Motor neuron (in vitro differentiated cells): ENCODE results near the gene ARHGAP40. TPM values are rescaled to one million over a fixed set of nuclear protein-coding genes. Genes with fewer than 3 reads are reported as not detected.

Source experiments
- ATAC-seq, 8 experiments: fragments of 200-7000 bp; cut with Tn5 transposase; replicated peaks in 6 of 8; 2 replicates each; pipeline ENCODE4 v1.8.0; 2021; ENCODE audit warnings: mild to moderate bottlenecking in 8 of 8, moderate library complexity in 8 of 8
- H3K27ac ChIP-seq, 2 donors: fragments of 250-450 bp; sonication (Bioruptor Pico); 2 replicates each; pipeline ENCODE4 v1.9.0; 2021; ENCODE audit warnings: antibody characterized with exemption in 2 of 2, mild to moderate bottlenecking in 2 of 2, moderate library complexity in 1 of 2
- H3K4me1 ChIP-seq, 2 donors: fragments of 250-450 bp; sonication (Bioruptor Pico); replicated peaks in 1 of 2; 2 replicates each; pipeline ENCODE4 v1.6.1; 2021; ENCODE audit warnings: antibody characterized with exemption in 2 of 2, mild to moderate bottlenecking in 2 of 2, moderate library complexity in 1 of 2
- H3K4me3 ChIP-seq, 5 donors: fragments of 250-450 bp; sonication (Bioruptor Pico); 2 replicates each; pipeline ENCODE4 v1.9.0; 2021; ENCODE audit warnings: antibody characterized with exemption in 5 of 5, mild to moderate bottlenecking in 5 of 5, moderate library complexity in 4 of 5
- WGBS, 10 experiments: fragments of 450-650 bp; shearing (Covaris generic); methylation state at CpG; one replicate each; pipeline ENCODE4 v1.0.0; 2022; 5-methylcytosine and 5-hydroxymethylcytosine counted together
- in situ Hi-C, 9 experiments: fragments of 400-800 bp; cut with MboI; loops; one replicate each; pipeline ENCODE4 v1.15.0; 2021; ENCODE audit warnings: low sequenced_read_pairs in 9 of 9, low pct_unique_long_range_greater_than_20kb in 2 of 9; ENCODE audit not compliant: unreplicated experiment in 9 of 9
- total RNA-seq, 8 experiments: library from RNA; unstranded; fragments of 300-600 nt; gene quantifications; 2 replicates each; pipeline versions ENCODE4 v1.2.3 to v1.2.4, GENCODE V29; 2022

ARHGAP40 gene
- total RNA-seq, 8 experiments from 2014 or later: 0.21 to 0.95 TPM; not detected in 6

DNA sequence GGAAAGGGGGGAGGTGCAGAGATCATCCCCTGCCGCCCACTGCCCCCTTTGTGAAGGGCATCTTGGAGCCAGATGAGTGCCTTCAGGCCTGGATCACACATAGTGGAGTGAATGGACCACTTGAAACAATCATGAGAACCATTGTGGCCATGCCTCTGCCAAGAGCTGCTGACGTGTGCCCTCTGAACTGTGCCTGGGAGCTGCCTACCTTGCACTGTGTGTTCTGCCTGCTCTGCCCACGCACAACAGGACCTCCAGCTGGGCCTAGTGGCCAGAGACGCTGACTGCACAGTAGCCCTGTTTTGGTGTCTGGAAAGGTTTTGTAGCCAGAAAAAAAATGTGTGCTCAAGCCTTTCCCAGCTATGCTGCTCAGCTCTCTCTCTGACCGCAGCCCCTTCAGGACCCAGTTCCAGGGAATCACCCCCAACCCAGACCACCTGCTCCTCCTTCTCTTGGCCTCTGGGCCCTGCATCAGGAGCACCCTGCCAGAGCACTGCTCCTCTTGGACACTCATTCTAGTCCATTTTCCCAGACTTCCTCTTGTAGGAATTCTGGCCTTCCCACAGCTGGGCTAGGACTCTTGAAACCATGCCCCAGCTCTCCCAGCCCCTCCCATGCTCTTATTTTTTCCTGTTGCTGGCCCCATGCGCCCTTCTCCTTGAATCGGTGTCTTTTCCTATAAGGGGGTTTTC is 22.2 kb upstream of the ARHGAP40 start:
- peak in 3 of 8 experiments; percentile 14 to 24 (median 22) for ATAC-seq
- H3K4me1 ChIP-seq: no peaks in the 10 kb centered on the region
- 20 to 72% (median 60%) methylated on average over 1 to 6 of the region's 7 CpGs; no CpG with 5 or more reads in 4 of the 10 experiments for WGBS, 10 experiments
- no peak overlapping the region for H3K27ac ChIP-seq
- in situ Hi-C loops: no loop called here
- H3K4me3 ChIP-seq: no peak overlapping the region

DNA sequence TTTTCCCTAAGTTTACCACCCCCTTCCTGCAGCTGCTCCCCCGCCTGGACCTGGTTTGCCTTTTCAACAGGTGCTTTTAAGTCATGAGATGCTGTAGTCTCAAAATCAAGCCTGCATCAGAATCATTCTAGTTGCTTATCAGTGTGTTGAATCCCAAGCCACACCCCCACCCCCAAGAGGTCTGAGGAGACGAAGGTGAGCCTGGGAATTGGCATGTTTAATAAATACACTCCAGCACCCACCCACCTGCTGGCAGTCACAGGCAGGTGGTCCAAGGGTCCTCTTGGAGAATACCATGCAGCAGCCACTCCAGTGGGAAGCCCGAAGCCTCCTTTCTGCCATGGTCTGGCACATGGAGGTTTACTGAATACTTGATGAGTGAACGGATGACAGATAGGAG is 21.7 kb upstream of the ARHGAP40 start:
- no peak overlapping the region for H3K4me3 ChIP-seq
- in situ Hi-C loops: no loop called here
- WGBS, 10 experiments: 0 to 100% (median 88%) methylated on average over 1 of the region's 4 CpGs; no CpG with 5 or more reads in 5 of the 10 experiments

DNA sequence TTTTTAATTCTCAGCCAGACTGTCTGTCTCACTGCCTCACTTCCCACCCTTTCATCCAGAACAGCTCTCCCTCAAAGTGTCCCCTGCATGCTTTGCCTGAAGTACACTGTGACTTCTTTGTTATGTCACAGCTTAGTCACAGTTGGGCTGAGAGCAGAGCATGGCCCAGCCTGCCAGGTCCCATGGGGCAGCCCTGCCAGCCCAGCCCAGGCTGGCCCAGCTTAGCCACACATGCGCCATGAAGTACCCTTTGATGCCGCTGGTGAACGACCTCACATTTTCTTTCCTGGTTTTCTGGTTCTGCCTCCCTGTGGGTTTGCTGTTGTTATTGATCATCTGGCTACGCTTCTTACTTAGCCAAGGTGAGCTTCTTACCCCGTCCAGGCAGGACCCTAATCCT is 20.6 kb upstream of the ARHGAP40 start, which contains the start of gene ADIG:
TSS of gene ADIG (plus strand) at position 185 of the 400 bp plus-strand sequence. CDS start at position 239, 54 bp downstream.
- Histone ChIP-seq H3K27ac (no peak within 1 kb of the TSS), H3K4me3 (no peak within 1 kb of the TSS), H3K4me1 (no peaks in the 10 kb centered on the region)
- in situ Hi-C loops: no loop called here
- ATAC-seq: peak in 7 of 8 experiments; percentile 6 to 69 (median 27)
- 50 to 100% (median 79%) methylated on average over 1 to 4 of the region's 5 CpGs; no CpG with 5 or more reads in 7 of the 10 experiments for WGBS, 10 experiments

More for the DNA sequence above, 21.7 kb upstream of the ARHGAP40 start:
- no peak for ATAC-seq
- Histone ChIP-seq H3K4me1 (no peaks in the 10 kb centered on the region), H3K27ac (no peak overlapping the region)

DNA sequence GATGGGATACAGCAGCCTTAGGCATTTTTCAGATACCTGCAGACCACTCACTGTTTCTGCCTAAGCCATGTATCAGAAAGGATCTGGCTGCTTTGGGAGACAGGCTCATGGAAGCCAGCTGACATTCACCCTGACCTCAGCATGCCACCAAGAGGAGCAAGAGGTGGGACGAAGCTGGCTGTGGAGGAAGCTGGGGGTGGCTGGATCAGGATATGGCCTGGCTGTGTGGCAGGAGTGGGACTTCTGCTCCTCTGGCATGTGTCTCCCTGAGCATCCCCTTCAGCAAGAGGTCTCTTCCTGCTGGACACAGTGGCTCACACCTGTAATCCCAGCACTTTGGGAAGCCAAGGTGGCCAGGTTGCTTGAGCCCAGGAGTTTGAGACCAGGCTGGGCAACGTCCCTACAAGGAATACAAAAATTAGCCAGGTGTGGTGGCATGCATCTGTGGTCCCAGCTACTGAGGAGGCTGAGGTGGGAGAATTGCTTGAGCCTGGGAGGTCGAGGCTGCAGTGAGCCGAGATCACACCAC is 19.7 kb upstream of the ARHGAP40 start:
- Histone ChIP-seq H3K4me1 (no peaks in the 10 kb centered on the region), H3K27ac (no peak overlapping the region), H3K4me3 (no peak overlapping the region)
- ATAC-seq: peak in 1 of 8 experiments; percentile 16
- in situ Hi-C loops: no loop called here
- WGBS, 10 experiments: 17 to 100% (median 82%) methylated on average over 1 to 3 of the region's 4 CpGs; no CpG with 5 or more reads in 4 of the 10 experiments

DNA sequence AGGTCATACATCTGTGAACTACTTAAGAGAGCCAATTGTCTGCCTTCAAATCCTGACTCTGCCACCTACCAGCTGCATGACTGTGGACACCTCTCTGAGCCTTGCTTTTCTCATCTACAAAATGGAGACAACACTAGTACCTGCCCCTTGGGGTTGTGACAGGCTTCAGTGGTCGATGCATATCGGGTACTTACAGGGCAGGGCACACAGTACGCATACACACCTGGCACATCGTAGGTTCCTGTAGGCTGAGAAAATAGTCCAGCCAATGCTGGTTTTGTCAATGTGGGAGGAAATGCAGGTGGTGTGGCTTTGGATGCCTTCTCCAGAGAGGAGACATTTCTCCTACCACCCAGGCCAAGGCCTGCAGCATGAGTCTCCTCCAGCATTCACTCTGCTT is 18.3 kb upstream of the ARHGAP40 start:
- in situ Hi-C loops: no loop called here
- no peak overlapping the region for H3K27ac ChIP-seq
- no peak overlapping the region for H3K4me3 ChIP-seq
- H3K4me1 ChIP-seq: no peaks in the 10 kb centered on the region
- ATAC-seq: no peak
- 0 to 93% (median 85%) methylated on average over 1 to 4 of the region's 4 CpGs; no CpG with 5 or more reads in 6 of the 10 experiments for WGBS, 10 experiments

DNA sequence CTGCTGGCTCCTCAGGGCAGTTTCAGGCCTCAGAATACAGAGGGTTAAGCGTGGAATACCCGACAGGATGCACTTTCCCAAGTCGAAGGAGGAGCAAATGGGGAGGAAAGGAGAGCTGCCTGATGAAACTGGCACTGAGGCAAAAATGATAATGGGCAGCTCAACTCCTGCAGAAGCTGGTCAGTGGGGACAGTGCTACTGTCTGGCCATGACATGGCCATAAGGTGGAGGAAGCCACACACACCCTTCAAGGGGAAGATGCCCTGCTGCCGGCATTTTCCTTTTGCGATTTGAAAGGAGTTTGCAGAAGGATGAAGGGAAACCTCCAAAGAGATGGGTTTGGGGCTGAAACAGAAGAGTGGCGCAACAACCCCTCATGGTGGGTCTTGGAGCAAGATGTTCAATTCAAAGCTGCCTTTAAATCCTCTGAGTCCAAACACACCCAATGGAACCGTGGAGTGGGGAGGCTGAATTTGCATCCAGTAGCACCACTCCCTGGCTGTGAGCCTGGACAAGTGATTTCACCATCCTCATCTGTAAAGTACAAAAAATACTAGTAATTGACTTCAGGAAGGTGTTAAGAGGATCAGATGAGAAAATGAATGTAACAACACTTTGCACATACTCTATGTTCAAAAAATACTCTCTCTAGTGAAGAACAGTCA is 17.4 kb upstream of the ARHGAP40 start:
- no peak overlapping the region for H3K27ac ChIP-seq
- in situ Hi-C loops: no loop called here
- 22 to 100% (median 50%) methylated on average over 1 to 6 of the region's 7 CpGs; no CpG with 5 or more reads in 1 of the 10 experiments for WGBS, 10 experiments
- no peak overlapping the region for H3K4me3 ChIP-seq
- peak in 3 of 8 experiments; percentile 13 to 93 (median 88) for ATAC-seq
- no peaks in the 10 kb centered on the region for H3K4me1 ChIP-seq

DNA sequence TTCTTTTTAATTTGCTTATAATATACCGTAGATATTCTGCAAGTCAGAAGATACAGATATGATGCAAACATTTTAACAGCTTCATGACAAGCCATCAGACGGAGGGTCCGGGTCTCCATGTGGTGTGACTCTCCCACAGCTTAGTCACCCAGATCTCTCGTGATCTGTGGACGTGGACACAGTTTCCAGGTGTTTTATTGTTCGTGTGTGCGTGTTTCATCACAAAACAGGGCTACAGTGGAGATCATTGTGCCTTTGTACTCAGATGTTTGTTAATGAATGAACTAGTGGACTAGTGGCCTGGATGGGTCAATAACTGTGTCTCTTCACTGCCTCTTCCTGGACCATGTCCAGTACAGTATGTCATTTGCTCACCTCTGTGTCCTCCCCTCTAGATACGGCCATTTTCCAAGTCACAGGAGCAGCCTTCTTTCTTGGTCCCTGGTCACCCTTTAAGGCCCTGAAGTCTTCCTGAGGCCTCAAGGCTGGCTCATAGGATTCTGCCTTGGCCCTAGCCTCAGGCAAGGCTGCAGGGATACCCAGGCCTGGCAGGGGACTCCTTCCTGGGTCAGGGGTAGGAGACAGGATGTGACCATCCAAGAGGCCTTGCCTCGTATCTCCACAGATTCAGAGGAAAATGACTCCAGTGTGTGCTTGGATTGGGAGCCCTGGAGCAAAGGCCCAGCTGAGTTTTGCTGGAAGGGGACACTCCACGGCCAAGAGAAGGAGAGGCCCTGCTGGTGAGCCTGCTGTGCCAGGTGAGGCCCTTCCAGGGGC is 16.0 kb upstream of the ARHGAP40 start:
- 40 to 93% (median 79%) methylated on average over 4 to 8 of the region's 10 CpGs; no CpG with 5 or more reads in 2 of the 10 experiments for WGBS, 10 experiments
- no peak for ATAC-seq
- H3K4me1 ChIP-seq: no peaks in the 10 kb centered on the region
- no peak overlapping the region for H3K27ac ChIP-seq
- in situ Hi-C loops: no loop called here
- H3K4me3 ChIP-seq: no peak overlapping the region

DNA sequence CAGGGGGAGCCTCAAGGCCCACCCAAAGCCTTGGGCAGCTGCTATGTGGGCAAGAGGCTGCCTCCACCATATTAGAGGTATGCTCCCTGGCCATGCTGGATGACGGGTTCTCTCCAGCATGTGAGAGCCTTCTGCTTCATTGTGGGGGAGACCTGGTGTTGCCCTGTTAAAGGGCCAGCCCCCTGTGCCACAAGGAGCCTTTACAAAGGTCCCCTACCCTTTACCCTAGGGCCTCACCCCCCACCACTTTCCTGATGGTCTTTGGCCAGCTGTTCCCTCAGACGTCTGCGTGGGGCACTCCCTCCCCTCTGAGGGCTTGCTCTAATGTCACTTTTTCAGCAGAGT is 15.5 kb upstream of the ARHGAP40 start:
- WGBS, 10 experiments: 20 to 70% (median 60%) methylated on average over 1 to 3 of the region's 3 CpGs; no CpG with 5 or more reads in 5 of the 10 experiments
- no peak for ATAC-seq
- H3K27ac ChIP-seq: no peak overlapping the region
- in situ Hi-C loops: no loop called here
- no peaks in the 10 kb centered on the region for H3K4me1 ChIP-seq
- H3K4me3 ChIP-seq: no peak overlapping the region

DNA sequence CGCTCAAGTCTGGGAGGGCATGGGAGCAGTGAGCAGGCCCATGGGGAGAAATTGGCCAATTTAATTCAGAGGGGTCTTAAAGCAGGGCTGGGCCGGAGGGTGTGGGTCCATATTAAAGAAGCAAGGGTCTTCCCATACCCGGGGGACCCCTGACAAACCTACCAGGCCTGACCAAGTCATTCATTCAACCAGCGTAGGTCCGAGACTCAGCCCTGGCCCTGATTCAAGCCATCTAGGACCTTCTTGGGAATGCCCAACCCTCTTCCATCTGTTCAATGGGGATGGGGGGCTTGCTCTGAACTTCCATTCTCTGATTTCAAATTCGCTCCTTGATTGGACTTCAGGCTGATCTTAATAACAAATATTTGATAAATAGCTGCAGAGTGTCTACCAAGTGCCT is 13.3 kb upstream of the ARHGAP40 start:
- Histone ChIP-seq H3K4me3 (no peak overlapping the region), H3K4me1 (no peaks in the 10 kb centered on the region), H3K27ac (no peak overlapping the region)
- 48 to 100% (median 87%) methylated on average over 1 to 5 of the region's 6 CpGs; no CpG with 5 or more reads in 4 of the 10 experiments for WGBS, 10 experiments
- in situ Hi-C loops: no loop called here
- ATAC-seq: no peak

DNA sequence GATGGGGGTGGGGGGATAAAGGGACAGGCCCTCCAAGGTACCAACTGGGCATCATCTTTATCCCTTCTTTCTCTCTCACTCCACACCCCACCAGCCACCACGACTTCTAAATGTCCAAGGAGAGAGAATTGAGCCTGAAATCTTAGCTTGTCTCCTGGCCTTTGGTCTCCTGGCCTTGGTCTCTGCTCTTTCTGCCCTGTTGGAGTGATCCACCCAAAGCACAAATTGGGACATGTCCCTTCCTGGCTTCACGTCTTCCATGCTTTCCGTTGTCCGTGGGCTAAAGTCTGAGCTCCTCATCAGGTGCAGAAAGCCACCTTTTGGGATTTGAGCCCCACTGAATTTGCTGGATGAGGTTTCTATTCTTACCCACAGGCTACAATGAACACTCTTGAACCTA is 12.3 kb upstream of the ARHGAP40 start:
- Histone ChIP-seq H3K4me1 (no peaks in the 10 kb centered on the region), H3K4me3 (no peak overlapping the region), H3K27ac (no peak overlapping the region)
- in situ Hi-C loops: no loop called here
- 60 to 80% (median 70%) methylated on average over 1 to 2 of the region's 4 CpGs; no CpG with 5 or more reads in 7 of the 10 experiments for WGBS, 10 experiments
- ATAC-seq: no peak

DNA sequence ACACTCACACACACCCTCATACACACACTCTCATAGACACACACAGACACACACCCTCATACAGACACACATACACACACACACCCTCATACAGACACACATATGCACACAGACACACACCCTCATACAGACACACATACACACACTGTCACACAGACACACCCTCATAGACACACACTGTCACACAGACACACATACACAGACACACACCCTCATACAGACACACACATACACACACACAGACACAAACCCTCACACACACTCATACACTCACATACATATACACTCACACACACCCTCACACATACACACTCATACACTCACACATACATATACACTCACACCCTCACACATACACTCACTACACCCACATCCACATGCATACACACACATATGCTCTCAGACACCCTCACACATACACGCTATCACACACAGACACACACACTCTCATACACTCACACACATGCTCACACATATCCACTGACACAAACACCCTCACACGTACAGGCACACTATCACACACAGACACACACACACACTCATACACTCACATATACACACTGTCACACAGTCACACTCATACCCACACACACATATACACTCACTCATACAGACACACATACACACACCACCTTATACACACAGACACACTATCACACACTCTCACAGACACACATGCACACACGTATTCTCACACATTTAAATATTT is 11.5 kb upstream of the ARHGAP40 start:
- 33 to 89% (median 82%) methylated on average over 1 to 3 of the region's 3 CpGs; no CpG with 5 or more reads in 2 of the 10 experiments for WGBS, 10 experiments
- no peaks in the 10 kb centered on the region for H3K4me1 ChIP-seq
- ATAC-seq: peak in 4 of 8 experiments; percentile 5 to 17 (median 10)
- no peak overlapping the region for H3K27ac ChIP-seq
- no peak overlapping the region for H3K4me3 ChIP-seq
- in situ Hi-C loops: no loop called here

DNA sequence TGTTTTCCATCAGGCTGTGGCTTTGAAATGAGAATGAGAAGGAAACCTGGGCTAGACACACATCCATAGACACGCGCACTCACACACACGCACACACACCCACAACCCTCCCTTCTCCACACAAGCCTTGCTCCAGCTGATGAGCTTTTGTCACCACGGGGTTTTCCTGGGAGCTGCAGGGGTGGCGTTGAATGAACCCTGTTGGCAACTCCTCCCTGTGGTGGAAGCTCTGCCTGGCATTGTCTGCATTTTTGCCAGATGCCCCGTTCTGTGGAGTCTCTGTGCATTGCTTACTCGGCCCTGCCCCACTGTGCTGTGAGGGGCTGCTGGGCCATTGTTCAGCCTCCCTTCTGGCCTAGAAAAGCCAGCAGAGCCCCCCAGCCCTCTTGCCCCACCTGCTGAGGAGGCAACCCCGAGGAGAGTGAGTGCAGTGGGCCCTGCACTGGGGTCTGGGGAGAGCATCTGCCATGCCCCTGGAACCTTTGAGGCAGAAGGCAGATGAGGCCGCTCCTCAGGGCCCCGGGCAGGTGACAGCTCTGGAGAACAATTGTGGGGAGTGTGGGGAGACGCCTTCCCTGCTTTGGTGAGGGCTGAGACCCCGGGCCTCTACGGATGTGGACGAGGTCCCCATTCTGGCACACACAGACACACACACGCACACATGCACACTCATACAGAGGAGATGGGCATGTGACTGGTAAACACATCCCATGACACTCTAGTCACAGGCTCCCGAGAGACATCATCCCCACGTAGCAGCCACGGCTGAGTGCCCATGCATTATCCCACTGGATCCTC is 10.7 kb upstream of the ARHGAP40 start:
- peak; percentile 24 to 84 (median 71) for ATAC-seq
- no peak overlapping the region for H3K27ac ChIP-seq
- in situ Hi-C loops: no loop called here
- WGBS, 10 experiments: 20 to 83% (median 60%) methylated on average over 1 to 6 of the region's 18 CpGs; no CpG with 5 or more reads in 3 of the 10 experiments
- no peak overlapping the region for H3K4me3 ChIP-seq
- no peaks in the 10 kb centered on the region for H3K4me1 ChIP-seq
